H1 (cell line): ENCODE results near the gene HRCT1. TPM values are rescaled to one million over a fixed set of nuclear protein-coding genes. Genes with fewer than 3 reads are reported as not detected.

Source experiments
- CTCF ChIA-PET: fragments of 300-600 bp; sonication (Branson Sonifier 250); formaldehyde crosslinking; loops from one replicate; lab custom pipeline; 2021; ENCODE audit not compliant: partially characterized antibody; lab: Charles Lee
- POLR2A ChIA-PET: fragments of 300-600 bp; sonication (Branson Sonifier 250); formaldehyde crosslinking; loops from one replicate; lab custom pipeline; 2021; ENCODE audit warnings: inconsistent platforms; ENCODE audit not compliant: partially characterized antibody; lab: Charles Lee
- DNase-seq, 2 experiments: peaks; one replicate each; pipeline versions ENCODE4 v3.0.0 to v3.0.0-alpha.2; 2010 to 2022; ENCODE audit warnings: low spot score in 2 of 2, low read depth in 1 of 2, mixed read lengths in 1 of 2
- FAIRE-seq: peaks from 2 replicates; lab custom pipeline; 2011; peaks lifted over from hg19 to GRCh38; lab: Jason Lieb, UNC
- H2AFZ ChIP-seq: 2 replicates; pipeline ENCODE4 v1.8.1; 2012; ENCODE audit warnings: low read length, inconsistent platforms
- H2AK5ac ChIP-seq: 2 replicates; pipeline ENCODE4 v1.6.1; 2013; ENCODE audit warnings: low read depth, low read length
- H2BK120ac ChIP-seq: replicated peaks from 2 replicates; pipeline ENCODE3; 2013; ENCODE audit warnings: low read depth, low read length, inconsistent platforms
- H2BK12ac ChIP-seq: 2 replicates; pipeline ENCODE4 v1.6.1; 2013; ENCODE audit warnings: low read depth, low read length
- H2BK15ac ChIP-seq: 2 replicates; pipeline ENCODE4 v1.6.1; 2013; ENCODE audit warnings: low read length
- H2BK20ac ChIP-seq: 2 replicates; pipeline ENCODE4 v1.6.1; 2013; ENCODE audit warnings: low read length
- H2BK5ac ChIP-seq: 2 replicates; pipeline ENCODE4 v1.6.1; 2013; ENCODE audit warnings: low read depth, low read length
- H3K14ac ChIP-seq: 2 replicates; pipeline ENCODE4 v1.6.1; 2013; ENCODE audit warnings: inconsistent platforms; ENCODE audit not compliant: insufficient read length
- H3K18ac ChIP-seq: 2 replicates; pipeline ENCODE4 v1.6.1; 2013; ENCODE audit warnings: low read length; ENCODE audit errors: extremely low read depth
- H3K23ac ChIP-seq: 2 replicates; pipeline ENCODE4 v1.6.1; 2013; ENCODE audit warnings: inconsistent platforms; ENCODE audit not compliant: insufficient read length
- H3K23me2 ChIP-seq: 2 replicates; pipeline ENCODE4 v1.6.1; 2013; ENCODE audit warnings: low read depth, low read length
- H3K27ac ChIP-seq: 2 replicates; pipeline ENCODE4 v1.6.1; 2011; ENCODE audit warnings: low read depth, low read length, inconsistent platforms
- H3K27me3 ChIP-seq, 4 experiments: replicated peaks in 1 of 4; 1 replicate in 1 of 4; 2 replicates in 3 of 4; pipeline versions ENCODE4 v1.6.1 to v1.8.1; 2011 to 2013; ENCODE audit warnings: low read length in 3 of 4, mild to moderate bottlenecking in 3 of 4, inconsistent platforms in 2 of 4, mixed read lengths in 2 of 4, moderate library complexity in 1 of 4; ENCODE audit not compliant: control insufficient read depth in 3 of 4, insufficient read depth in 3 of 4; ENCODE audit errors: extremely low read depth in 1 of 4
- H3K36me3 ChIP-seq, 4 experiments: 2 replicates each; pipeline versions ENCODE4 v1.6.1 to v1.8.1; 2011 to 2013; ENCODE audit warnings: mild to moderate bottlenecking in 4 of 4, low read length in 3 of 4, moderate library complexity in 2 of 4, control low read depth in 1 of 4, inconsistent platforms in 1 of 4; ENCODE audit not compliant: insufficient read depth in 4 of 4, control insufficient read depth in 2 of 4
- H3K4ac ChIP-seq: replicated peaks from 2 replicates; pipeline ENCODE3; 2013; ENCODE audit warnings: low read length, low read depth, mixed read lengths, inconsistent platforms; ENCODE audit not compliant: insufficient read length
- H3K4me1 ChIP-seq, 4 experiments: replicated peaks in 1 of 4; 1 replicate in 1 of 4; 2 replicates in 3 of 4; pipeline versions ENCODE4 v1.6.1 to v1.8.1; 2011 to 2013; ENCODE audit warnings: low read length in 3 of 4, inconsistent platforms in 2 of 4, mixed read lengths in 1 of 4; ENCODE audit not compliant: insufficient read depth in 4 of 4, control insufficient read depth in 3 of 4
- H3K4me2 ChIP-seq, 2 experiments: 2 replicates each; pipeline versions ENCODE4 v1.6.1 to v1.8.1; 2011 to 2013; ENCODE audit warnings: low read depth in 2 of 2, low read length in 2 of 2, control low read depth in 1 of 2, inconsistent platforms in 1 of 2, mild to moderate bottlenecking in 1 of 2; ENCODE audit not compliant: insufficient read depth in 1 of 2
- H3K4me3 ChIP-seq, 4 experiments: fragments of 200-600, 300-600 bp in 1 of 4; sonication (generic), shearing (Covaris generic), sonication (Bioruptor Twin) in 1 of 4; 2 replicates each; pipeline versions ENCODE4 v1.5.1 to v1.8.1; 2011 to 2016; ENCODE audit warnings: low read length in 4 of 4, low read depth in 3 of 4, control low read depth in 2 of 4, inconsistent platforms in 2 of 4, mild to moderate bottlenecking in 2 of 4, mixed read lengths in 1 of 4, moderate library complexity in 1 of 4; ENCODE audit not compliant: insufficient read depth in 2 of 4; ENCODE audit errors: extremely low read depth in 1 of 4
- H3K56ac ChIP-seq: replicated peaks from 2 replicates; pipeline ENCODE3; 2013; ENCODE audit warnings: low read depth, mild to moderate bottlenecking, mixed read lengths, low read length, inconsistent platforms; ENCODE audit not compliant: insufficient read length
- H3K79me1 ChIP-seq: 2 replicates; pipeline ENCODE4 v1.6.1; 2013; ENCODE audit warnings: low read depth, low read length, control low read depth
- H3K79me2 ChIP-seq, 2 experiments: 2 replicates each; pipeline versions ENCODE4 v1.6.1 to v1.8.1; 2012 to 2013; ENCODE audit warnings: low read length in 2 of 2, mild to moderate bottlenecking in 2 of 2, inconsistent platforms in 1 of 2; ENCODE audit not compliant: insufficient read depth in 2 of 2, control insufficient read depth in 1 of 2
- H3K9ac ChIP-seq, 4 experiments: replicated peaks in 1 of 4; 1 replicate in 1 of 4; 2 replicates in 3 of 4; pipeline versions ENCODE4 v1.6.1 to v1.8.1; 2011 to 2013; ENCODE audit warnings: low read depth in 3 of 4, low read length in 3 of 4, control low read depth in 2 of 4, mild to moderate bottlenecking in 2 of 4, moderate library complexity in 2 of 4, inconsistent platforms in 1 of 4; ENCODE audit errors: extremely low read depth in 1 of 4
- H3K9me3 ChIP-seq, 2 experiments: 2 replicates each; pipeline versions ENCODE4 v1.6.1 to v1.8.1; 2012 to 2013; ENCODE audit warnings: mild to moderate bottlenecking in 2 of 2, moderate library complexity in 2 of 2, control low read depth in 1 of 2, inconsistent platforms in 1 of 2, low read depth in 1 of 2, low read length in 1 of 2, mixed read lengths in 1 of 2; ENCODE audit not compliant: insufficient read depth in 2 of 2
- H4K20me1 ChIP-seq, 2 experiments: replicated peaks in 1 of 2; 2 replicates each; pipeline versions ENCODE3 to v1.8.1; 2011 to 2013; ENCODE audit warnings: inconsistent platforms in 2 of 2, low read length in 2 of 2, mild to moderate bottlenecking in 1 of 2; ENCODE audit not compliant: insufficient read depth in 2 of 2, control insufficient read depth in 1 of 2
- H4K5ac ChIP-seq: 2 replicates; pipeline ENCODE4 v1.6.1; 2013; ENCODE audit warnings: low read length, low read depth, mixed read lengths, inconsistent platforms; ENCODE audit not compliant: insufficient read length
- H4K8ac ChIP-seq: 2 replicates; pipeline ENCODE4 v1.8.0; 2013; ENCODE audit warnings: mild to moderate bottlenecking, moderate library complexity, low read length, inconsistent platforms; ENCODE audit not compliant: insufficient read depth; ENCODE audit errors: extremely low read depth
- H4K91ac ChIP-seq: replicated peaks from 2 replicates; pipeline ENCODE3; 2013; ENCODE audit warnings: low read length, mixed read lengths, inconsistent platforms; ENCODE audit not compliant: insufficient read length
- GABPA ChIP-seq: IDR thresholded peaks from 2 replicates; pipeline ENCODE4 v1.6.1; 2011; ENCODE audit warnings: mild to moderate bottlenecking, low read length, moderate library complexity, borderline replicate concordance; ENCODE audit not compliant: insufficient read depth
- KDM4A ChIP-seq: IDR thresholded peaks from one replicate; pipeline ENCODE4 v1.7.1; 2012; ENCODE audit warnings: low read depth, mild to moderate bottlenecking, moderate library complexity, low read length, inconsistent platforms; ENCODE audit not compliant: severe bottlenecking
- SUZ12 ChIP-seq: fragments of 200-600 bp; sonication (generic); IDR thresholded peaks from 2 replicates; pipeline ENCODE4 v1.6.1; 2012; ENCODE audit warnings: mild to moderate bottlenecking, inconsistent platforms, low read length, moderate library complexity, mixed read lengths
- TBP ChIP-seq: IDR thresholded peaks from 2 replicates; pipeline ENCODE4 v1.6.1; 2011; ENCODE audit warnings: low read depth, low read length, improper control_type of control experiment
- WGBS, 2 experiments: shearing (Covaris generic) in 1 of 2; methylation state at CpG; one replicate each; pipeline versions ENCODE4 v1.1.6 to v1.1.7; 2013 to 2015; ENCODE audit warnings: low lambda C conversion rate in 2 of 2, mixed read lengths in 2 of 2, inconsistent platforms in 1 of 2, low coverage in 1 of 2, missing lambda C conversion rate in 1 of 2; ENCODE audit not compliant: insufficient replicate concordance in 2 of 2, insufficient coverage in 1 of 2, insufficient read length in 1 of 2; ENCODE audit errors: extremely low coverage in 1 of 2, missing lambda C conversion rate in 1 of 2; 5-methylcytosine and 5-hydroxymethylcytosine counted together
- polyA plus RNA-seq, 7 experiments: library from polyadenylated mRNA; depleted of rRNA in 3 of 7; stranded (reverse) in 5 of 7; unstranded in 2 of 7; fragments of >200 nt in 5 of 7; fragments of 200-250 nt in 2 of 7; gene quantifications; 1 replicate in 5 of 7; 2 replicates in 1 of 7; 4 replicates in 1 of 7; pipeline versions ENCODE4 v1.2.1 to v1.2.3, GENCODE V29; 2011 to 2013; ENCODE audit warnings: missing spikeins in 2 of 7, mixed read lengths in 2 of 7
- total RNA-seq: library from RNA; stranded (reverse); fragmentation: NEBNext Ultra II Directional; extraction: Animal tissue kit (Norgen Biotek cat#: 25700); gene quantifications from 2 replicates; pipeline ENCODE4 v1.2.1, GENCODE V29; 2021

The HRCT1 gene
- total and polyA plus RNA-seq, 2 of the 8 experiments (the other 6 are each of a cell fraction or from before 2014, with no cell fraction given) = not detected

DNA sequence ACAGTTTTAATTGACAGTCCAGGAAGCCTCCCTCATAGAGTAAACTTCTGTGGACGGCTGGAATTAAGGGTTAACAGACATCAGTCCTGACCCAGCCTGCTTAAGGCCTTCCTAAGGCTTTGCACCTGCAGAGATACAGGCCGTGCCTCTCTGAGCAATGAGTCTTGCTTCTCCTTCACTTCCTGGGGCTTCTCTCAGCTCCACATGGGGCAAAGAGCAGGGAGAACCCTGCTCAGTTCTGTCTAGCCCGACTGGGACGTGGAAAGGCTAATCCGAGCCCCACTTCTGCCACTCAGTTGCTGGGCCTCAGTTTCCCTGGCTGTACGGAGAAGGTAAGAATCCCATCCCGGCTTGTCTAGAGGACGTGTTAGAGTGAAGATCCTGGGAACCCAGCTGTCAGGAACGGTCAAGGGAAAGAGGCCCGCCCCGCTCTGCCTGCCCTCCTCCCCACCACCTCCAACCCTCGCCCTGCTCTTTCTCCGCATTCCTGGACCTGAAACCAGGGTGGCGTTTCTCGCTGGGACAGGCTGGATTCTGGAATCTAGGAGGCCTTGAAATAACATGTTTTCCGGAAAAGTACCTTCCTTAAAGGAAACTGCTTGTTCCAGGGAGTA is 9.8 kb downstream of the HRCT1 start:
- DNase-seq (no peak), FAIRE-seq (no peak)
- no peak for TF ChIP-seq GABPA
- TF ChIP-seq TBP = no peak
- no peak for TF ChIP-seq KDM4A
- no peak for TF ChIP-seq SUZ12
- CTCF ChIA-PET = interaction anchor here (0.7 to 1.5 kb wide), 2 partner anchors 11 to 101 kb away, joined by 3 to 5 read pairs; partner anchors contain the start of gene HINT2
- H3K4me1 ChIP-seq = peaks cover 0 to 4% (median 0%) of the 10 kb centered on the region in 4 experiments; a peak in 3 of 7 replicates
- H4K20me1 ChIP-seq = no peaks in the 10 kb centered on the region
- no peak overlapping the region for H3K23ac ChIP-seq
- H2BK120ac ChIP-seq = no peak overlapping the region
- no peak overlapping the region for H3K14ac ChIP-seq
- no peak overlapping the region for H3K18ac ChIP-seq
- H3K36me3 ChIP-seq = no peaks in the 10 kb centered on the region
- H2BK12ac ChIP-seq = no peak overlapping the region
- 81% methylated on average over 14 of the region's 16 CpGs; no CpG with 5 or more reads in 1 of the 2 experiments for WGBS, 2 experiments
- H2AK5ac ChIP-seq = no peak overlapping the region
- H4K8ac ChIP-seq = no peak overlapping the region
- H3K79me1 ChIP-seq = no peaks in the 10 kb centered on the region
- no peak overlapping the region for H2BK5ac ChIP-seq
- H3K27ac ChIP-seq = no peak overlapping the region
- no peak overlapping the region for H3K4me3 ChIP-seq
- no peaks in the 10 kb centered on the region for H3K27me3 ChIP-seq
- H2AFZ ChIP-seq = no peak overlapping the region
- no peaks in the 10 kb centered on the region for H3K9me3 ChIP-seq
- no peak overlapping the region for H4K91ac ChIP-seq
- H2BK20ac ChIP-seq = no peak overlapping the region
- no peak overlapping the region for H3K56ac ChIP-seq
- H4K5ac ChIP-seq = no peak overlapping the region
- no peak overlapping the region for H3K4me2 ChIP-seq
- H3K9ac ChIP-seq = no peak overlapping the region
- POLR2A ChIA-PET = no interaction called here
- H3K4ac ChIP-seq = no peak overlapping the region
- peaks cover 3% of the 10 kb centered on the region; the same call in 1 of the 2 replicates for H3K23me2 ChIP-seq
- no peaks in the 10 kb centered on the region for H3K79me2 ChIP-seq
- H2BK15ac ChIP-seq = no peak overlapping the region
